K562 (cell line): ENCODE measurements around the gene ALG8. TPM values are rescaled to one million over a fixed set of nuclear protein-coding genes. Genes with fewer than 3 reads are reported as not detected.

Experiments used
- DACH1 ChIP-seq: fragments of 450-650 bp; IDR thresholded peaks from 2 replicates; pipeline ENCODE4 v1.6.1; 2018; ENCODE audit not compliant: partially characterized antibody
- DMBX1 ChIP-seq: fragments of 250-450 bp; sonication (Bioruptor Pico); IDR thresholded peaks from 2 replicates; pipeline ENCODE4 v1.8.0; 2022; ENCODE audit warnings: inconsistent platforms, mild to moderate bottlenecking, moderate library complexity, borderline replicate concordance
- GABPA ChIP-seq: fragments of 200-800 bp; sonication (Bioruptor generic); conservative IDR thresholded peaks from 2 replicates; pipeline ENCODE4 v1.6.1; 2016; ENCODE audit warnings: low read depth, missing genetic modification characterization, missing compliant biosample characterization
- HNRNPLL ChIP-seq: fragments of 200-400 bp; formaldehyde crosslinking; IDR thresholded peaks from 2 replicates; pipeline ENCODE4 v1.6.1; 2017; ENCODE audit warnings: low read length, low read depth, mild to moderate bottlenecking; ENCODE audit not compliant: poor library complexity, severe bottlenecking
- KAT8 ChIP-seq: fragments of 450-650 bp; IDR thresholded peaks from 2 replicates; pipeline ENCODE4 v1.6.1; 2016; ENCODE audit warnings: low read depth, mild to moderate bottlenecking
- KDM4B ChIP-seq, 2 experiments: fragments of 450-650 bp in 1 of 2; sonication (generic) in 1 of 2; IDR thresholded peaks; 2 replicates each; pipeline ENCODE4 v1.6.1; 2016 to 2017; ENCODE audit warnings: borderline replicate concordance in 2 of 2, antibody characterized with exemption in 1 of 2, low read depth in 1 of 2, mild to moderate bottlenecking in 1 of 2
- NBN ChIP-seq: fragments of 450-650 bp; IDR thresholded peaks from 2 replicates; pipeline ENCODE4 v1.6.1; 2016; ENCODE audit warnings: low read depth, mild to moderate bottlenecking
- NFATC3 ChIP-seq: fragments of 450-650 bp; IDR thresholded peaks from 2 replicates; pipeline ENCODE4 v1.6.1; 2017; ENCODE audit warnings: mild to moderate bottlenecking
- OTX1 ChIP-seq: fragments of 450-650 bp; formaldehyde crosslinking; IDR thresholded peaks from 2 replicates; pipeline ENCODE4 v1.4.0; 2022; ENCODE audit warnings: mild to moderate bottlenecking
- PCBP2 ChIP-seq: fragments of 200-400 bp; formaldehyde crosslinking; IDR thresholded peaks from 2 replicates; pipeline ENCODE4 v1.6.1; 2018; ENCODE audit warnings: low read length, low read depth, mild to moderate bottlenecking, moderate library complexity; ENCODE audit not compliant: poor library complexity, severe bottlenecking
- RBM15 ChIP-seq: fragments of 200-400 bp; formaldehyde crosslinking; IDR thresholded peaks from 2 replicates; pipeline ENCODE4 v1.6.1; 2018; ENCODE audit warnings: mild to moderate bottlenecking, low read length, moderate library complexity; ENCODE audit not compliant: insufficient read depth
- TCF7L2 ChIP-seq: fragments of 150-350 bp; IDR thresholded peaks from 2 replicates; pipeline ENCODE4 v1.6.1; 2016; ENCODE audit warnings: low read depth, mild to moderate bottlenecking, low read length, moderate library complexity
- ZC3H8 ChIP-seq: fragments of 450-650 bp; IDR thresholded peaks from 2 replicates; pipeline ENCODE4 v1.6.1; 2017
- ZFX ChIP-seq: sonication (generic); formaldehyde crosslinking; IDR thresholded peaks from 2 replicates; pipeline ENCODE4 v1.8.0; 2022; ENCODE audit warnings: mild to moderate bottlenecking, missing genetic modification reagents, moderate library complexity
- ZNF324 ChIP-seq: fragments of 250-450 bp; sonication (Bioruptor Pico); IDR thresholded peaks from 2 replicates; pipeline ENCODE4 v1.4.0; 2020; ENCODE audit warnings: mild to moderate bottlenecking
- ZNF586 ChIP-seq: fragments of 450-650 bp; formaldehyde crosslinking; conservative IDR thresholded peaks from 2 replicates; pipeline ENCODE4 v1.4.0; 2020; ENCODE audit warnings: mild to moderate bottlenecking, moderate library complexity
- ZNF707 ChIP-seq: fragments of 250-450 bp; sonication (Bioruptor Pico); conservative IDR thresholded peaks from 2 replicates; pipeline ENCODE4 v1.8.0; 2022; ENCODE audit warnings: inconsistent platforms, mild to moderate bottlenecking, moderate library complexity
- polyA plus RNA-seq, 8 experiments: library from polyadenylated mRNA; depleted of rRNA in 4 of 8; stranded (reverse) in 5 of 8; unstranded in 3 of 8; fragments of >200 nt; fragmentation: Nextera tagmentation in 2 of 8; fragmentation: Illumina TruSeq in 1 of 8; extraction: Ambion mirVana in 2 of 8; extraction: Trizol in 1 of 8; gene quantifications; 2 replicates each; pipeline versions ENCODE4 v1.2.1 to v1.2.3, GENCODE V29; 2011 to 2014; ENCODE audit warnings: inconsistent platforms in 1 of 8, missing spikeins in 1 of 8
- total RNA-seq, 7 experiments: library from RNA; depleted of rRNA in 6 of 7; stranded (reverse); fragments of >200 nt in 6 of 7; fragmentation: Illumina TruSeq in 2 of 7; extraction: Trizol in 2 of 7; gene quantifications; 2 replicates each; pipeline versions ENCODE4 v1.2.1 to v1.2.3, GENCODE V29; 2011 to 2021; ENCODE audit warnings: low replicate concordance in 1 of 7
- TF ChIP-seq, protein P1 (sequence below): sonication (generic); formaldehyde crosslinking; IDR thresholded peaks from 2 replicates; pipeline ENCODE4 v1.8.0; 2022; ENCODE audit warnings: missing genetic modification reagents, mild to moderate bottlenecking, moderate library complexity, borderline replicate concordance
- TF ChIP-seq, protein P2 (sequence below), 3 experiments: fragments of 200-800 bp in 1 of 3; fragments of 250-450 bp in 1 of 3; fragments of 450-650 bp in 1 of 3; sonication (Bioruptor Pico) in 1 of 3; sonication (Bioruptor generic) in 1 of 3; formaldehyde crosslinking in 1 of 3; IDR thresholded peaks; 2 replicates each; pipeline versions ENCODE4 v1.6.1 to v1.8.0; 2016 to 2022; ENCODE audit warnings: mild to moderate bottlenecking in 2 of 3, missing genetic modification characterization in 2 of 3, missing compliant biosample characterization in 1 of 3, moderate library complexity in 1 of 3
- TF ChIP-seq, protein P3 (sequence below): sonication (generic); formaldehyde crosslinking; IDR thresholded peaks from 2 replicates; pipeline ENCODE4 v1.8.0; 2022; ENCODE audit warnings: mild to moderate bottlenecking, missing genetic modification reagents
- TF ChIP-seq, protein P4 (sequence below): fragments of 200-800 bp; sonication (Bioruptor generic); IDR thresholded peaks from 2 replicates; pipeline ENCODE4 v1.6.1; 2017; ENCODE audit warnings: missing genetic modification characterization, missing compliant biosample characterization

ALG8 gene
- total and polyA plus RNA-seq, 9 of the 15 experiments (the other 6 are each of a cell fraction or from before 2014, with no cell fraction given) = 59.3 to 189 (median 106) TPM

DNA sequence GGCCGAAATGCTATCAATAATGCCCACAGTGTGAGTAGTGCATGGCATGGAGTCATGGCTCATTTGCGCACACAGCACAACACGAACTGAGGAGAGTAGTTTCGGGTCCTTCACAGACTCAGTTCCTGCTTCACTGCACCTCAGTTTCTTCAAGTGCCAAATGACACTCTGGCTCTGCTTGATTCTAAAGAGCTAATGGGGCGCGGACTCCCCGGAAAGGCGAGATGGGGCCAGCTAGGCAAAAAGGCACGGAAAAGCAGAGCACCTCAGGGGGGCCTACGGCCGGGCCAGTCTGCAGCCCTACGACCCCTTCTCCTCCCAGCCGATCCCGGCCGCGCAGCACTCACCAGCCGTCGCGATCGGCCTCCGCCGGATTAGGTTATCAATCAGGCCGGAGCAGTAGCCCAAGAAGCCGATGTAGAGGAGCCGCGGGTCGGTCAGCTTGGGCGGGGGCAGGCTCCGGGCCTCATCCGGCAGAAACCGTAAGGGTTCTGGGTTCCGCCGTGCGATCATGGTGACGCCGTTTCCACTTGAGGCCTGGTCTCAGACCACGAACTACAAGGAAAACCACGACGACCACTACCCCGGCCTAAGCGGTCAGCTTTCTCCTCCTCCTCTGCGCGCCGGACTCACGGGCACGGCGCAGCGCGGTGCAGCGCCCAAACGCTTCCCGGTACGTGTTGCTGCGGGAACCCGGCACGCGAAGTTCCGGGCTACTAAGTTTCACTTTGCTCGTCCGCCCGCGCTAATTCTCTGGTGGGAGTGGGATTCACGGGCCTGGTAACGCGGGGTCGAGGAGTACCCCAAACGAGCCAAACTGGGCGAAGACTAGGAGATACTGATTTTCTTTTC is 60.0 kb downstream of the ALG8 start, which contains the start of gene NDUFC2 (continued):
- TF ChIP-seq RBM15 (no peak), DACH1 (no peak), NBN (peak; percentile 64; the same call in 1 of the 2 replicates), OTX1 (CRISPR knock-in tag) (no peak), ZFX (CRISPR knock-in tag) (peak; percentile 97), HNRNPLL (peak; percentile 80), ZC3H8 (no peak), ZNF324 (CRISPR knock-in tag) (no peak), PCBP2 (no peak), TCF7L2 (no peak), NFATC3 (peak; percentile 17; the same call in 1 of the 2 replicates), ZNF707 (CRISPR knock-in tag) (no peak), ZNF586 (CRISPR knock-in tag) (no peak), KDM4B (IDR thresholded peaks at IDR 0.05; ENCODE audit: borderline replicate concordance in 2 of 2, low read depth in 1 of 2) (0 out of 4 replicates have a peak, but pooled peaks of 1 of the 2 experiments have one; percentile 37), DMBX1 (CRISPR knock-in tag) (no peak; the same call in none of the 2 replicates), KAT8 (no peak), GABPA (tag) (peak; percentile 90)
- TF ChIP-seq, protein P1, sequence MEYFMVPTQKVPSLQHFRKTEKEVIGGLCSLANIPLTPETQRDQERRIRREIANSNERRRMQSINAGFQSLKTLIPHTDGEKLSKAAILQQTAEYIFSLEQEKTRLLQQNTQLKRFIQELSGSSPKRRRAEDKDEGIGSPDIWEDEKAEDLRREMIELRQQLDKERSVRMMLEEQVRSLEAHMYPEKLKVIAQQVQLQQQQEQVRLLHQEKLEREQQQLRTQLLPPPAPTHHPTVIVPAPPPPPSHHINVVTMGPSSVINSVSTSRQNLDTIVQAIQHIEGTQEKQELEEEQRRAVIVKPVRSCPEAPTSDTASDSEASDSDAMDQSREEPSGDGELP (CRISPR knock-in tag) = peak; percentile 79
- TF ChIP-seq, protein P2, sequence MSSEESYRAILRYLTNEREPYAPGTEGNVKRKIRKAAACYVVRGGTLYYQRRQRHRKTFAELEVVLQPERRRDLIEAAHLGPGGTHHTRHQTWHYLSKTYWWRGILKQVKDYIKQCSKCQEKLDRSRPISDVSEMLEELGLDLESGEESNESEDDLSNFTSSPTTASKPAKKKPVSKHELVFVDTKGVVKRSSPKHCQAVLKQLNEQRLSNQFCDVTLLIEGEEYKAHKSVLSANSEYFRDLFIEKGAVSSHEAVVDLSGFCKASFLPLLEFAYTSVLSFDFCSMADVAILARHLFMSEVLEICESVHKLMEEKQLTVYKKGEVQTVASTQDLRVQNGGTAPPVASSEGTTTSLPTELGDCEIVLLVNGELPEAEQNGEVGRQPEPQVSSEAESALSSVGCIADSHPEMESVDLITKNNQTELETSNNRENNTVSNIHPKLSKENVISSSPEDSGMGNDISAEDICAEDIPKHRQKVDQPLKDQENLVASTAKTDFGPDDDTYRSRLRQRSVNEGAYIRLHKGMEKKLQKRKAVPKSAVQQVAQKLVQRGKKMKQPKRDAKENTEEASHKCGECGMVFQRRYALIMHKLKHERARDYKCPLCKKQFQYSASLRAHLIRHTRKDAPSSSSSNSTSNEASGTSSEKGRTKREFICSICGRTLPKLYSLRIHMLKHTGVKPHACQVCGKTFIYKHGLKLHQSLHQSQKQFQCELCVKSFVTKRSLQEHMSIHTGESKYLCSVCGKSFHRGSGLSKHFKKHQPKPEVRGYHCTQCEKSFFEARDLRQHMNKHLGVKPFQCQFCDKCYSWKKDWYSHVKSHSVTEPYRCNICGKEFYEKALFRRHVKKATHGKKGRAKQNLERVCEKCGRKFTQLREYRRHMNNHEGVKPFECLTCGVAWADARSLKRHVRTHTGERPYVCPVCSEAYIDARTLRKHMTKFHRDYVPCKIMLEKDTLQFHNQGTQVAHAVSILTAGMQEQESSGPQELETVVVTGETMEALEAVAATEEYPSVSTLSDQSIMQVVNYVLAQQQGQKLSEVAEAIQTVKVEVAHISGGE (CRISPR knock-in tag; IDR thresholded peaks at IDR 0.05) = peak; percentile 96 to 99 (median 99)
- TF ChIP-seq, protein P3, sequence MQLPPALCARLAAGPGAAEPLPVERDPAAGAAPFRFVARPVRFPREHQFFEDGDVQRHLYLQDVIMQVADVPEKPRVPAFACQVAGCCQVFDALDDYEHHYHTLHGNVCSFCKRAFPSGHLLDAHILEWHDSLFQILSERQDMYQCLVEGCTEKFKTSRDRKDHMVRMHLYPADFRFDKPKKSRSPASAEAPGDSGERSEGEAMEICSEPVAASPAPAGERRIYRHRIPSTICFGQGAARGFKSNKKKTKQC (CRISPR knock-in tag) = peak; percentile 83
- TF ChIP-seq, protein P4, sequence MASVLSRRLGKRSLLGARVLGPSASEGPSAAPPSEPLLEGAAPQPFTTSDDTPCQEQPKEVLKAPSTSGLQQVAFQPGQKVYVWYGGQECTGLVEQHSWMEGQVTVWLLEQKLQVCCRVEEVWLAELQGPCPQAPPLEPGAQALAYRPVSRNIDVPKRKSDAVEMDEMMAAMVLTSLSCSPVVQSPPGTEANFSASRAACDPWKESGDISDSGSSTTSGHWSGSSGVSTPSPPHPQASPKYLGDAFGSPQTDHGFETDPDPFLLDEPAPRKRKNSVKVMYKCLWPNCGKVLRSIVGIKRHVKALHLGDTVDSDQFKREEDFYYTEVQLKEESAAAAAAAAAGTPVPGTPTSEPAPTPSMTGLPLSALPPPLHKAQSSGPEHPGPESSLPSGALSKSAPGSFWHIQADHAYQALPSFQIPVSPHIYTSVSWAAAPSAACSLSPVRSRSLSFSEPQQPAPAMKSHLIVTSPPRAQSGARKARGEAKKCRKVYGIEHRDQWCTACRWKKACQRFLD (CRISPR knock-in tag) = no peak
